Endothelial cell of umbilical vein (primary cell): ENCODE data around the gene PLXDC2.

Experiments used
- CTCF ChIP-seq, 2 donors: IDR thresholded peaks; 1 replicate in 1 of 2; 2 replicates in 1 of 2; pipeline ENCODE4 v1.5.1; 2011; ENCODE audit warnings: low read length in 2 of 2, mild to moderate bottlenecking in 2 of 2, moderate library complexity in 2 of 2, control low read depth in 1 of 2, inconsistent platforms in 1 of 2, low read depth in 1 of 2; ENCODE audit not compliant: insufficient read depth in 1 of 2; ENCODE audit errors: extremely low read depth in 1 of 2
- EZH2 ChIP-seq: IDR thresholded peaks from 2 replicates; pipeline ENCODE4 v1.6.1; 2012; ENCODE audit warnings: borderline replicate concordance, low read depth, mild to moderate bottlenecking, moderate library complexity, low read length, inconsistent platforms; ENCODE audit not compliant: severe bottlenecking
- FOS ChIP-seq: IDR thresholded peaks from 2 replicates; pipeline ENCODE4 v1.6.1; 2011; ENCODE audit warnings: mild to moderate bottlenecking, low read length, moderate library complexity, borderline replicate concordance; ENCODE audit not compliant: insufficient read depth
- GATA2 ChIP-seq: IDR thresholded peaks from 2 replicates; pipeline ENCODE4 v1.7.0; 2011; ENCODE audit warnings: low read depth, mild to moderate bottlenecking, moderate library complexity, mixed read lengths, low read length; ENCODE audit not compliant: insufficient read length, insufficient read depth
- JUN ChIP-seq: IDR thresholded peaks from 2 replicates; pipeline ENCODE4 v1.6.1; 2011; ENCODE audit warnings: borderline replicate concordance, low read depth; ENCODE audit not compliant: insufficient read length, insufficient read depth
- MAX ChIP-seq: IDR thresholded peaks from 2 replicates; pipeline ENCODE4 v1.6.1; 2011; ENCODE audit not compliant: insufficient read depth, insufficient read length
- MYC ChIP-seq: IDR thresholded peaks from one replicate; pipeline ENCODE4 v1.6.1; 2011; ENCODE audit warnings: mild to moderate bottlenecking, low read depth, low read length
- POLR2A ChIP-seq: IDR thresholded peaks from 2 replicates; pipeline ENCODE4 v1.6.1; 2012; ENCODE audit warnings: low read depth, mild to moderate bottlenecking, control low read depth, low read length
- POLR2AphosphoS5 ChIP-seq: IDR thresholded peaks from 2 replicates; pipeline ENCODE4 v1.6.1; 2012; ENCODE audit warnings: low read depth, mild to moderate bottlenecking, control low read depth, low read length, moderate library complexity; ENCODE audit not compliant: insufficient read depth

DNA sequence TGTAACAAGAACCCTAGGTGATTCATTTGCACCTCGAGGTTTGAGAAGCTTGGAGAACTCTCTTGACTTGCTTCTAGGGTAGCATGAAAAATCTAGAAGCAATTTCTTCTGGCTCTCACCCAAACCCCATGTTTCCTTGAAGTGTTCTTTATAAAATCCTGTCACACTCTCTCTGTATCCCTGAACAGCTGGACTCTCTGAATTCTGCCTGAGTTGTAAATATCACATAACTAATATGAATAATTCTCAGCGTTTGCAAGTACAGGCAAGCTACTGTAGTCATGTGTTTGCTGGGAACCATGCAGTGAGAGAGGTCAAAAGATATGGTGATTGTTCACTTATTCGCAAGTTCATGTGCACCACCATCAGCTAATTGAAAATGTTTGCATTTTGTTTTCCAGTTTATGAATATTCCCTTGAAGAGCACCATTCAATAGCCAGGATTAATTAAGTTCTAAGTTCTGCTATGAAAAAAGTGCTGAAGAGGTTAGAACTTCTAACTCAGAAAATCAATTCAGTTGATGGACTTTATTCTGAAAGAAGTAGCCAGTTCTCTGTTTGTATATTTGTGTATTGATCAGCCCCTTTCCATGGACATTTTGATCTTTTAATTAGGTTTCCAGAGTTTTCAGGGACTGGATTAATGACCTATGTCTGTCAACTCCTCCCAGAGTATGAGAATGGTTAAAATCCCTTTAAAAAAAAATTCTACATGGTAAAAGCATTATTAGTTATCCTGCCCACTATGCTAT, 243.0 kb downstream of the PLXDC2 start:
- TF ChIP-seq EZH2: no peak
- TF ChIP-seq CTCF (IDR thresholded peaks at IDR 0.05; ENCODE audit: extremely low read depth in 1 of 2, insufficient read depth in 1 of 2, low read depth in 1 of 2, low read length in 2 of 2): no peak
- TF ChIP-seq FOS: no peak
- TF ChIP-seq MYC: no peak
- no peak for TF ChIP-seq JUN
- no peak for TF ChIP-seq POLR2A
- TF ChIP-seq POLR2AphosphoS5: no peak
- TF ChIP-seq MAX: no peak
- no peak for TF ChIP-seq GATA2
